ENCODE data around the gene RPS6KA2. TPM values are rescaled to one million over a fixed set of nuclear protein-coding genes. Genes with fewer than 3 reads are reported as not detected.

Gene RPS6KA2
- total RNA-seq, 4 donors from 2014 or later: 22.7 to 55.9 (median 40.6) TPM

- DNase-seq (ENCODE audit: low spot score in 2 of 2): no peak
- WGBS, 2 donors: 93% methylated on average over 16 of the region's 16 CpGs
- TF ChIP-seq POLR2A (IDR thresholded peaks at IDR 0.05) (no peak), CTCF (IDR thresholded peaks at IDR 0.05) (no peak)
- intact Hi-C loops (cut with DNase I; ENCODE audit: low total_unique reads): no loop called here
- H3K4me3 ChIP-seq (ENCODE audit: low read depth, poor library complexity, severe bottlenecking): no peak overlapping the region
Measured at GRCh38 chr6:166551754-166552495, 75.1 kb downstream of the RPS6KA2 start.

- WGBS, 2 donors: 94% methylated on average over 6 of the region's 6 CpGs
Measured at GRCh38 chr6:166546653-166547052, 80.4 kb downstream of the RPS6KA2 start.

DNA sequence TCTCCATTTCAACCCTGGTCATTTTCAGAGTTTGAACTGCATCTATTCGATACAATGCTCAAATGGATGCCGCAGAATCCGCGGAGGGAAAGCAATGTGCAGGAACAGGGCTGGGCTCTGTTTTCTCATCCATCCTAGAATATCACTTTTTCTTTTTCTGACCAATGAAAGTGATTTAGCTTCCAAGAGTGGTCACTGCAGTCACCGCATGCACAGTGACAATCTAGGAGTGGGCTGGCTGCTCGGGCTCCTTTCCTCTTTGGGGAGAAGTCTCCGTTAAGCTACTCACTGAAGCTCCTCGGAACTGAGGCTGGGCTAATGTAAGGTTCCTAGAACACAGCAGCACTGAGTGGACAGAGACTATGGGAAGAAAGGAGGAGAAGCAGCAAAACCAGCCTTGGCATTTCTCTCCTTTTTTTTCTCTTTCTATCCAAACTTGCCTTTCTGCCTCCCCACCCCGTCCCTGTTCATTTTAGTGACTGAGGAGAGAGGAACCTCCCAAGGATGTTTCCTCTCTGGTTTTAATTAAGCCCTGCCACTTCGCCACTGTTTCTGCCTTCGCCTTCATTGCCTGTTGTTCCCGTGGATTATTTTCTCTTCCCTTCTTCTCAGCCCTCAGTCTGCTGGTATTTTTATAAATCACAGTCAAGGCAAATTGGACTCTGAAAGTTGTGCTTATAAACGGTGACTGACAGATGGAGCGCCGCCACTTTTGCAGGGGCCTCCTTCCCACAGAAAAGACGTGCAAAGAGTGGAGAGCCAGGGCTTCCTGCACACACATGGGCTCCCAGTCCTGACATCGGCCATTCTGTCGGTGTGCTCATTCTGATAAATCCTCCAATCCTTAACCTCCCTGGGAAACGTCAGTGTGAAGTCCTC lies 81.7 kb downstream of the RPS6KA2 start:
- intact Hi-C loops (cut with DNase I; ENCODE audit: low total_unique reads): no loop called here
- 71 to 78% methylated on average over 19 of the region's 19 CpGs for WGBS, 2 donors
- DNase-seq (ENCODE audit: low spot score in 2 of 2): peak in 1 of 2 donors; percentile 61
- no peak overlapping the region for H3K4me3 ChIP-seq (ENCODE audit: low read depth, poor library complexity, severe bottlenecking)
- TF ChIP-seq CTCF (IDR thresholded peaks at IDR 0.05) (no peak), POLR2A (IDR thresholded peaks at IDR 0.05) (no peak)

More at GRCh38 chr6:166546653-166547052, 80.4 kb downstream of the RPS6KA2 start:
- intact Hi-C loops (cut with DNase I; ENCODE audit: low total_unique reads): no loop called here
- H3K4me3 ChIP-seq (ENCODE audit: low read depth, poor library complexity, severe bottlenecking): no peak overlapping the region
- DNase-seq (ENCODE audit: low spot score in 2 of 2): no peak
- TF ChIP-seq CTCF (IDR thresholded peaks at IDR 0.05): no peak

- TF ChIP-seq CTCF (IDR thresholded peaks at IDR 0.05) (no peak), POLR2A (IDR thresholded peaks at IDR 0.05) (no peak)
- peak in 1 of 2 donors; percentile 52 for DNase-seq (ENCODE audit: low spot score in 2 of 2)
- WGBS, 2 donors: 96 to 97% methylated on average over 10 of the region's 10 CpGs
- intact Hi-C loops (cut with DNase I; ENCODE audit: low total_unique reads): no loop called here
- no peak overlapping the region for H3K4me3 ChIP-seq (ENCODE audit: low read depth, poor library complexity, severe bottlenecking)
Measured at GRCh38 chr6:166544296-166544605, 82.8 kb downstream of the RPS6KA2 start.

DNA sequence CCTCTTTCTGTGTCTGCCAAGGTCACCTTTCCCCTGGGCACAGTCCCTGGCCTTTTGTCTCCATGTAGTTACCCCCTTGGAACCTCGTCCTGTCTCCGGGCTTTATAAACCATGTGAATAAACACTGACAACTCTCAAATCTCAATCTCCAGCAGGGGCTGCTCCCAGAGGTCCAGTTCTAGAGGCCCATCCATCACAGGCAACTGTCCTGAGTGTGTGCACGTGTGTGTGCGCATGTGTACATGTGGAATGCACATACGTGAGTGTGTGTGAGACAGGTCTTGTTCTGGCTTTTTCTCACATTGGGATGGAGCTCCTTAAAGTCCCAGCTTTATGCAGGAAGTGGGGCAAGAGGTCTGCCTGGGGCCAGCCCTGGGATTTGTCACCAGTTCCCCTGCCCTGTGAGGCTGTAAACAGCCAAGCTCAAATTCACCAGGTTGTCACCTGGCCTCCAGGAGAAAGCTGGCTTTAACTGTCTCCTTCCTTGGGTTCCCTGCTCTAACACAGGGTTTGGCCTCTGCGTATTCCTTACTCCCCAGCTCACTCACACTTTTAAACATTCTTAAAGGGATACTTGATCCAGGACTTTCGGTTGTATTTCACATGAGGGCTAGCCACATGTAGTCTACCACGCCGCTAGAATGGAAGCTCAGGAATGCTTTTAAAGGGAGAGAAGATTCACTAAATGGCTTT lies 83.3 kb downstream of the RPS6KA2 start:
- intact Hi-C loops (cut with DNase I; ENCODE audit: low total_unique reads): no loop called here
- no peak for TF ChIP-seq CTCF (IDR thresholded peaks at IDR 0.05)
- no peak for TF ChIP-seq POLR2A (IDR thresholded peaks at IDR 0.05)
- H3K4me3 ChIP-seq (ENCODE audit: low read depth, poor library complexity, severe bottlenecking): no peak overlapping the region
- DNase-seq (ENCODE audit: low spot score in 2 of 2): peak in 1 of 2 donors; percentile 60
- WGBS, 2 donors: 95 to 98% methylated on average over 9 of the region's 9 CpGs
